SK-N-MC (cell line): ENCODE results near the gene NSMCE4A.

ENCODE experiments used
- EZH2 ChIP-seq: fragments of 200-600 bp; sonication (generic); IDR thresholded peaks from one replicate; pipeline ENCODE4 v1.6.1; 2017; ENCODE audit warnings: antibody characterized with exemption
- FOXP2 ChIP-seq: optimal IDR thresholded peaks from 2 replicates; pipeline ENCODE3; 2011; ENCODE audit warnings: mild to moderate bottlenecking, moderate library complexity; ENCODE audit not compliant: insufficient read depth; ENCODE audit errors: extremely low read length, control extremely low read depth
- POLR2AphosphoS5 ChIP-seq: IDR thresholded peaks from 2 replicates; pipeline ENCODE4 v1.6.1; 2012; ENCODE audit warnings: mild to moderate bottlenecking, low read depth, low read length, borderline replicate concordance

DNA sequence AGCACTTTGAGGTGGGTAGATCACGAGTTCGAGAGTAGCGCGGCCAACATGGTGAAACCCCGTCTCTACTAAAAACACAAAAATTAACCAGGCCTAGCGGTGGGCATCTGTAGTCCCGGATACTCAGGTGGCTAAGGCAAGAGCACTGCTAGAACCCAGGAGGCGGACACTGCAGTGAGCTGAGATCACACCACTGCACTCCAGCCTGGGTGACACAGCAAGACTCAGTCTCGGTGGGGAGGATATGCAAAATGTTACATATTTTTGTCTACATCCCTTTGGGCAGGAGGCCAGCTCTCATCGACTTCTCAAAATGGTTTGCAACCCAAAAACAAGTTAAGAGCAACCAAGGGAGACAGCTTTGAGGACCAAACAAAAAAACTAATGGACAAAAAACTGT lies 55.4 kb downstream of the NSMCE4A start:
- TF ChIP-seq FOXP2 (no peak), POLR2AphosphoS5 (no peak), EZH2 (no peak)
